D721Med (cell line): ENCODE results near the gene PIK3R3.

Experiments
- DNase-seq: peaks from one replicate; pipeline ENCODE4 v3.0.0; 2011; ENCODE audit warnings: low spot score; ENCODE audit not compliant: insufficient read length
- FAIRE-seq: peaks from 2 replicates; lab custom pipeline; 2011; peaks lifted over from hg19 to GRCh38; lab: Jason Lieb, UNC
- CTCF ChIP-seq: IDR thresholded peaks from 2 replicates; pipeline ENCODE4 v1.5.1; 2012; ENCODE audit warnings: mild to moderate bottlenecking, control low read depth; ENCODE audit not compliant: insufficient read depth; ENCODE audit errors: missing control alignments

PIK3R3 gene

GRCh38 chr1:46168477-46168876, 36.0 kb upstream of the PIK3R3 start:
- TF ChIP-seq CTCF: no peak
- FAIRE-seq (no peak), DNase-seq (no peak)

GRCh38 chr1:46166521-46167462, 34.4 kb upstream of the PIK3R3 start:
- no peak for TF ChIP-seq CTCF
- FAIRE-seq (no peak), DNase-seq (no peak)

- no peak for TF ChIP-seq CTCF
- DNase-seq: no peak
- no peak for FAIRE-seq
Observed at GRCh38 chr1:46160212-46160611, 27.8 kb upstream of the PIK3R3 start.

- DNase-seq: no peak
- TF ChIP-seq CTCF: no peak
- no peak for FAIRE-seq
Observed at GRCh38 chr1:46159516-46159915, 27.1 kb upstream of the PIK3R3 start.

- no peak for DNase-seq
- FAIRE-seq: no peak
- TF ChIP-seq CTCF: no peak
Observed at GRCh38 chr1:46158312-46159281, 26.2 kb upstream of the PIK3R3 start.

GRCh38 chr1:46157916-46158311, 25.5 kb upstream of the PIK3R3 start:
- DNase-seq: no peak
- no peak for FAIRE-seq
- no peak for TF ChIP-seq CTCF
